ENCODE measurements around the gene STK33. TPM values are rescaled to one million over a fixed set of nuclear protein-coding genes. Genes with fewer than 3 reads are reported as not detected.

STK33 gene
- total RNA-seq: 22.4 TPM
- long read RNA-seq, partial matches to known transcripts: 4 of 30 reads
- long read RNA-seq, other reads (novel, unspliced or antisense): 25 of 30 reads

GRCh38 chr11:8593935-8594909, at the start of gene STK33:
Gene STK33 (minus strand): TSS chr11:8594228. CDS start chr11:8474905, 119,323 bp downstream.
- intact Hi-C loops (cut with micrococcal nuclease): no loop called here
- peak; percentile 97 for ATAC-seq
- peak; percentile 79 for DNase-seq

- intact Hi-C loops (cut with micrococcal nuclease): no loop called here
- ATAC-seq (no peak), DNase-seq (no peak)
Observed at GRCh38 chr11:8642196-8642841, 48.3 kb upstream of the STK33 start.

- DNase-seq (no peak), ATAC-seq (no peak)
- intact Hi-C loops (cut with micrococcal nuclease): no loop called here
Observed at GRCh38 chr11:8641332-8641731, 47.3 kb upstream of the STK33 start.

- intact Hi-C loops (cut with micrococcal nuclease): no loop called here
- ATAC-seq (no peak), DNase-seq (no peak)
Observed at GRCh38 chr11:8640267-8640906, 46.4 kb upstream of the STK33 start.

- DNase-seq: no peak
- intact Hi-C loops (cut with micrococcal nuclease): no loop called here
- ATAC-seq: no peak
Observed at GRCh38 chr11:8639655-8640054, 45.6 kb upstream of the STK33 start.

- intact Hi-C loops (cut with micrococcal nuclease): no loop called here
- ATAC-seq: no peak
- no peak for DNase-seq
Observed at GRCh38 chr11:8638300-8638699, 44.3 kb upstream of the STK33 start.

- no peak for ATAC-seq
- intact Hi-C loops (cut with micrococcal nuclease): no loop called here
- no peak for DNase-seq
Observed at GRCh38 chr11:8636127-8636526, 42.1 kb upstream of the STK33 start.

GRCh38 chr11:8634498-8634897, 40.5 kb upstream of the STK33 start:
- DNase-seq (no peak), ATAC-seq (no peak)
- intact Hi-C loops (cut with micrococcal nuclease): no loop called here

GRCh38 chr11:8631395-8632118, 37.5 kb upstream of the STK33 start:
- no peak for ATAC-seq
- no peak for DNase-seq
- intact Hi-C loops (cut with micrococcal nuclease): no loop called here

GRCh38 chr11:8624698-8625097, 30.7 kb upstream of the STK33 start:
- intact Hi-C loops (cut with micrococcal nuclease): no loop called here
- DNase-seq (peak; percentile 55), ATAC-seq (peak; percentile 90)

GRCh38 chr11:8621147-8621546, 27.1 kb upstream of the STK33 start:
- intact Hi-C loops (cut with micrococcal nuclease): no loop called here
- ATAC-seq: peak; percentile 50
- no peak for DNase-seq

- DNase-seq: no peak
- intact Hi-C loops (cut with micrococcal nuclease): no loop called here
- no peak for ATAC-seq
Observed at GRCh38 chr11:8617063-8617462, 23.0 kb upstream of the STK33 start.

- ATAC-seq: no peak
- intact Hi-C loops (cut with micrococcal nuclease): no loop called here
- no peak for DNase-seq
Observed at GRCh38 chr11:8615291-8616032, 21.4 kb upstream of the STK33 start.

GRCh38 chr11:8614497-8614896, 20.5 kb upstream of the STK33 start:
- intact Hi-C loops (cut with micrococcal nuclease): no loop called here
- DNase-seq (no peak), ATAC-seq (no peak)

GRCh38 chr11:8613036-8613435, 19.0 kb upstream of the STK33 start:
- intact Hi-C loops (cut with micrococcal nuclease): no loop called here

GRCh38 chr11:8612522-8612921, 18.5 kb upstream of the STK33 start:
- no peak for DNase-seq
- intact Hi-C loops (cut with micrococcal nuclease): no loop called here
- ATAC-seq: no peak

More at GRCh38 chr11:8613036-8613435, 19.0 kb upstream of the STK33 start:
- no peak for DNase-seq
- no peak for ATAC-seq

GRCh38 chr11:8610532-8611116, 16.6 kb upstream of the STK33 start:
- intact Hi-C loops (cut with micrococcal nuclease): no loop called here
- no peak for ATAC-seq
- no peak for DNase-seq

- intact Hi-C loops (cut with micrococcal nuclease): no loop called here
- DNase-seq (no peak), ATAC-seq (peak; percentile 63)
Observed at GRCh38 chr11:8608652-8609051, 14.6 kb upstream of the STK33 start.
